AG10803 (cell line): Measurements from ENCODE around the gene ARHGEF17.

ENCODE experiments used
- DNase-seq: peaks from one replicate; pipeline ENCODE4 v3.0.0; 2010; ENCODE audit warnings: low read depth
- H3K4me3 ChIP-seq: 2 replicates; pipeline ENCODE4 v1.5.1; 2011; ENCODE audit warnings: mild to moderate bottlenecking, low read length, control low read depth
- CTCF ChIP-seq: conservative IDR thresholded peaks from 2 replicates; pipeline ENCODE4 v1.5.1; 2011; ENCODE audit warnings: mild to moderate bottlenecking, low read length, control low read depth, inconsistent platforms

Gene ARHGEF17

DNA sequence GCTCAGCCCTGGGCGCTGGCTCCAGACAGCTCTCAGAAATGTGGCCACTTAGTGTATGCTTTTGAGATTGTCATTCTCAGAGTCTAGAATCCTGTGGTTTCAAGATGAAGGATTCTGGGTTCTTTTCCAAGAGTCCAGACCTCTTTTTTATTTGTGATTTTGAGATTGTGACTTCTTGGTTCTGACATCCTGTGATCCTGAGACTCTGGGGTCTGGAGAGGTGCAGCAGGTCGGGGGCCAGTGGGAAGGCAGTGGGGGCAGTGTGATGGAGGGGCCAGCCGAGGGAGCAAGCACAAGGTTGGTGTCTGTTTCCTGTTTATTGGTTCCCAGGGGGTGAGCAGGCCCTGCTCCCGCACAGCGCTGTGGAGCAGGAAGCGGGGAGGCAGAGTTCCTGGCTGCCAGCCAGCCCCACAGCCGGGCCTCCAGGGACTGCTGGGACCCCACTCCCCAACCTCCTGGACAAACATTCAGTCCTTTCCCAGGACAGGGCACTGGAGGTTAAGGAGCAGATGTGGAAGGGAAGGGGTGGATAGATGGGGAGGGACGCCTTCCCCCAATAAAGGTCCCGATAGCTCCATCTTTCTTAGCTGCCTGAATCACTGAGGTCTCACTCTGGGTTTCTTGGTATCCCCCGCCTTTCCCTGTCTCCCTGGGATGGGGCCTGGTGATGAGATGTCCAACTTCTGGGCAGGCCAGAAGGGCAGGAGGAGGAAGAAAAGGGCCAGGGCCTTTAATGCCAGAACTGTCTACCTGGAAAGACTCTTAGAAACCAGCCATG lies 13.7 kb downstream of the ARHGEF17 start:
- H3K4me3 ChIP-seq, result no peak overlapping the region
- no peak; the same call in 1 of the 2 replicates for TF ChIP-seq CTCF
- DNase-seq, result peak; percentile 65

DNA sequence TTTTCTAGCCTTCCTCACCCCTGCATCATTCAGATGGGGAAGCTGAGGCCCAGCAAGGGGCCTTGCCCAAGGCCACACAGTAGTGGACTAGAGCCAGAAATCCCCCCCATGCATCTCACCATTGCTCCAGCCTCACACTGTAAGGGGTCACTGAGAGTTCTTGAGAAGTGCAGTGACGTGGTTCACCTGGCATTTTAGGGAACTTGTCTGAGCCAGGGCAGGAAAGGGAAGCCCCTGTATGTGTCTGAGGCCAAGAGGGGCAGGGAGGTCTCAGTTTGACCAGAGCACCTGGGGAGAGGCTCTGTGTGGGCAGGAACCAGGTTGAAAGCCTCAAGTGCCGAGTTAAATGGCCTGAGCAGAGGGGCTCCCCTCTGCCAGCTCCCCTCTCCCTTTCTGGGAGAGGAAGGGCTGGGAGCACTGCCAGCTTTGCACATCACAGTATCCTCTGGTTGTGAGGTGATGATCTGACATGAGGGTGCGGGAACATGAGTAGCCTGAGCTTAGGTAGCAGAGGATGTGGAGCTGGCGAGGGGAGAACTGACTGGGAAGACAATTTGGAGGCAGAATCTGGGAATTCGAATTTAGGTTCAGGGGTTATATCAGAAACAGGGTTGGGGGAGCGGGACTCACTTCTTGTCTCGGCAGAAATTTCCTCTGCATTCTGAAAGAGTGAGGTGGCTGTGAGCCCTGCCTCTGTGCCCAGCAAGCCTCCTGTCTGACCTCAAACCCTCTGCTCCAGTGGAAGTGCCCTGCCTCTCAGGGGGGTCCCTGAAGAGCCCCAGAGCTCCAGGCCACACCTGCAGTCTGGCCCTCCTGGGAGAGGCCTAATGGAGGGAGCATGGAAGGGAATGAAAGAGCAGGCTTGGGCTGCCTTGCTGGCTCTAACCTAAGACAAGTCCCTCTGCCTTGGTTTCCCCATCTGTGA lies 14.6 kb downstream of the ARHGEF17 start:
- H3K4me3 ChIP-seq, result no peak overlapping the region
- no peak for TF ChIP-seq CTCF
- no peak for DNase-seq

DNA sequence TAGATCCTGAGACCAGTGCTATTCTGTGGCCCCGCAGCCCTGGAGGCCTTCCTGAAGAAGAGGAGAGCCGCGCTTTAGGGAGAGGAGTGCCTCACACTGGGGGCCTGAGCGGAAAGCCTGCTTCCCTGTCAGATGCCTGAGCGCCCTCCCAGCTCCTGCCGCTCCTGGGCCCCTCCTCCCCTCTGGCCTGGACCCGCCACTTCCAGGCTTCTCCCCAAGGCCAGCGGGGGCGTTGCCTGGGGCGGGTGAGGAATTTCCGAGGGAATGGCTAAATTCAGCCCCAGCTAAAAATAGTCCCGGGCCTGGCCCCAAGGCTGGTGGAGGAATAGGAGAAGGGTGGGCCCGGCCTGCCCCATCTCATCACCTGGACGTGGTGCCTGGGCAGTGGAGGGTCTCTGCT lies 15.4 kb downstream of the ARHGEF17 start:
- peak; percentile 79 for DNase-seq
- no peak for TF ChIP-seq CTCF
- H3K4me3 ChIP-seq, result peak overlapping the region; percentile 33

DNA sequence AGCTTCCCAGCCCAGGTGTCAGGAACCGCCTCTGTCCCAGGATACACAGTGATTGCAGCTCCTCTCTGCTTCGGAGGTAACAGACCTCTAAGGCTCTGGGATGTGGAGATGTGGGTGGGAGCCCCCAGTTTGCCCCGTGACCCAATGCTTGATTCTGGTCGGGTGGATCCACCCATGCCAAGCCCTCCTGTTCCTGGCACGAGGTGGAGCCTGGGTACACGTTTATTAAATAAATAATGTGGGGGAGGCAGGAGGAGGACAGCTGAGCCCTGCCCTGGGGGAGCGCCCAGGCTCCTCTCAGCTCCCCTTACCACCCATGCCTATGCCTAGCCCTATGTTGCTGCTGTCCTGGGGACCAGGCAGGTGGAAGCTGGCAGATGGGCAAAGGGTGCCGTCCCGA lies 16.0 kb downstream of the ARHGEF17 start:
- no peak for TF ChIP-seq CTCF
- H3K4me3 ChIP-seq, result no peak overlapping the region
- no peak for DNase-seq

GRCh38 chr11:73324665-73325035 lies 16.6 kb downstream of the ARHGEF17 start:
- no peak for TF ChIP-seq CTCF
- H3K4me3 ChIP-seq, result no peak overlapping the region

GRCh38 chr11:73325036-73325981 lies 17.2 kb downstream of the ARHGEF17 start:
- no peak overlapping the region for H3K4me3 ChIP-seq
- TF ChIP-seq CTCF, result no peak
- peak; percentile 59 for DNase-seq

More at GRCh38 chr11:73324665-73325035, 16.6 kb downstream of the ARHGEF17 start:
- DNase-seq, result no peak
